Activated CD4-positive, alpha-beta T cell treated with anti-CD3 and anti-CD28 coated beads for 4 hours (primary cell): ENCODE measurements around the gene CDYL2.
"Not testable (repeated sequence)": the region's sequence is repeated elsewhere in the genome, so short reads cannot be mapped to it uniquely, and the experiment has no call there.

Source experiments
- DNase-seq, 2 donors: peaks; one replicate each; pipeline ENCODE4 v3.0.0-alpha.2; 2020

Gene CDYL2

DNA sequence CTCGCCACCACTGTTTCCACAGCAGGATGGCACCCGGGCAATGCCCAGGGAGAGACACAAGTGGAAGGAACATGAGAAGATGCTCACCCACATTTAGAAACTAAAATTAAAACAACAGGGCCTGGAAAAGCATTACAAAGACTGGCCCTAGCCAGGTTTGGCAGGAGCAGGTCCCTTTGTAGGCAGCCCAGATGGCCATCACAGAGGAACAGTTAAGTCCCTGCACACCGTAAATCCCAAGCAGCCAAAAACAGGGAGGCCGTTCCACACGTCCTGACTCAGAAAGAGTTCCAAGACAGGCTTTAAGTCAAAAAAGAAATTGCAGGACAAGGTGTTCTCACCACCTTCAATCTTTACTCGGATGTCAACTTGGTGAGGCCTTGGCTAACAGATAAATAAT lies 136.5 kb downstream of the CDYL2 start:
- DNase-seq, result no peak

DNA sequence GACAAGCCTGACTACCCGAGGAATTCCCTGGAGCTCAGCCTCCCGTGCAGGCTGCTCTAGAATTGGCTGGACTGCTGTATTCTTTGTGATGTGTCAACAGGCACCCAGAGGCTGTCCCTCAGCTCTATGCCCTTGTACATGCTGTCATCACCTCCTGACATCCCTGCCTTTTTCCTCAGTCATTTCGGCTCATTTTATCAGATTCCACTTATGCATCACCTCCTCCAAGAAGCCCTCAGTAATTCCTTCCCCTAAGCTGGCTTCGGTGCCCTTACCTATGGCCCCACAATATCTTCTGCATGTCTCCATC lies 137.2 kb downstream of the CDYL2 start:
- DNase-seq, result no peak

DNA sequence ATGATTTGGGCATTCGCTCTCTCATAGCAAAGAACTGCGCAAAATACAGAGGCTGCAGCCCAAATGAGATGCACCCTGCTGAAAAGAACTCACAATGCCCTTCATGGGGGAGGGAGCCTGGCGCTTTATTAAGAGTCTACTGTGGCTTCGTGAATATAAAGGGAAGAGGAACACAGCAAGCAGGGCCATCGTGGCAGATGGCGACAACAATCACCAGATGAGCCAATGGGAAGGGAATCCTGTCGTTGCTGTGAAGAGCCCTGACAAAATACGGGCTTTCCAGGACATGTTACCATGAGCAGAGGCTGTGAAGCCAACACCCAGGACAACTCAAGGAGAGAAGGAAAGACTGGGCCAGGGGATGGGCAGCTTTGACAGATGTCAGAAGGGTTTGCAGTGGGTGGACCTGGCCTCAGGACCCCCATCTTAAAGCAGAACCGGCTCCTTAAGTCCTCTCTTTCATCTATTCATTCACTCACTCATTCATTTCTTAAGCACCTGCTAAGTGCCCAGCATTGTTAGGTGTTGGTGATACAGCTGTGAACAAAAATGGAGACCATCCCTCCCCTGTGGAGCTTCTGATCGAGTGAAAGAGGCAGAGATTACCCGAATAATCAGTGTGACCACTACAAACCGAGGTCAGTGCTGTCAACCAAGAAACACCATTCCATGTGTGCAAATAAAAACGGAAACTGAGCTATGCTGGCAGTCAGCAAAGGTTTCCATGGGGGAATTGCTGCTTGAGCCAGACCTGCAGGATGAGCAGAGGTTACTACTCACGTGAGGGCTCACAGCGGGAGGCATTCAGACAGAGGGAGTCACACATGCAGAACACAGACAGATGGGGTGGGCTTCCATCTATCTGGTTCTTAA lies 137.8 kb downstream of the CDYL2 start:
- no peak for DNase-seq

DNA sequence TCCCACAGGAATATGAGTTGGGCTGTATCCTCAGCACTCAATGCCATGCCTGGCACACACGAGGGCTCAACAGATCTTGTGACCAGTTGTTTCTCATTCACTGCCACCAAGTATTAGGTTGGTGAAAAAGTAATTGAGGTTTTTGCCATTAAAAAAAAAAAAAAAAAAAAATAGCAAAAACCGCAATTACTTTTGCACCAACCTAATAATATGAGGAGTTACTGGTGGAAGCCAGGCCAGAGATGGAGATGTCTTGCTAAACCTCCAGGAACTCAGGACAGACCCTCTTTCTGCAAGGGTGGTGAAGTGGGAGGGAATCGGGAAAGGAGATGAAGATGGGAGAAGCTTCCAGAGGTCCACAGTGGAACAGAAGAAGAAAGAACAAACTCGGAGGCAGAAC lies 139.0 kb downstream of the CDYL2 start:
- no peak for DNase-seq

DNA sequence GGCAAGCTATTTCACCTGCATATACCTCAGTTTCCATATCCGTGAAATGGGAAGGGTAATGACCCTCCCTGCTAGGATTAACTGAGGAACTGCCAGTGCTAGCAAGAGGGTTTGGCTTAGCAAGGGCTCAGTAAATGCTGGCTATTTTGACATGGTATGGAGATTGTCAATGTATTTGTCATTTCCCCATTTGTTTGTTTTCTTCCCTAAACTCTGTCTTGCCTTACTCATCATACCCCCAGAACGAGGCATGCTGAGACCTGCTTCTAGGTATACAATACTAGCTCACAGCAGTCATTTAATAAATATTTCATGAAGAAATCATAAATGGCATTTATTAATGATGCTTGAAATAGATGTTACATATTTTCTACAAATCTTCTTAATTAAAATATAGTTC lies 139.6 kb downstream of the CDYL2 start:
- no peak for DNase-seq

DNA sequence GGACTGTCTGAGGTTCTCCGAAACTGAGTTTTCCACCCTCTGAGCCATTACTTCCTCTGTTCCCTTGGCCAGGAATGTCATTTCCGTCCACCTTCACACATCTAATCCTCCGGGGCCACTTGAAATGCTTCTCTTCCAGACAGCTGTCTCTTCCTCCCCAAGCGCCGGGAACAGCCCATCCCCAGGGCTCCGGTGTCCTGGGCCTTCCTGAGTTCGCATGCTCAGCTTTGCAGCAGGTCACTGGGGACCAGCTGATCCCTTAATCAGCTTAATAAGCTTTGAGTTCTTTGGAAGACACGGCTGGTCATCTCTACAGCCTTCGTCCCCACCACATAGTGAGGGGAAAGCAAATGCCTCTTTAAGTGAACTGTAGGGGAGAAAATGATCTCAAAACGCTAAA lies 140.2 kb downstream of the CDYL2 start:
- DNase-seq, result no peak

DNA sequence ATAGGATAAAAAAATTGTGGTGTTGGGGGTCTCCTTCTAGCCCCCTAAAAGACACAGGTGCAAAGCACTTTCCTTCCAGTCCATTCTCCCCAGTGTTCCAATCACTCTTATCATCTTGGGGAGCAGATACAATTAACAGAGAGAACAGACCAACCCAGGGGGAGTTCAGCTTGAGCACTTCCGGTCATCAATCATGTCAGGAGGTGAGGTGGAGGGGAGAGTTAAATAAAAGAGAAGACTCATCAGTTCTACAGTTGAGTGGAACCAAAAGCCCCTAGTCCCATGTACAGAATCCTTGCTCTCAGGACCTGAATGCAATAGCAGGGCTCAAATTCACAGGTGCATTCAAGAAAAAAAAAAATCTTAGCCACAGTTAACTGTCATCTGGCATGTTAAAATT lies 141.3 kb downstream of the CDYL2 start:
- DNase-seq, result no peak

DNA sequence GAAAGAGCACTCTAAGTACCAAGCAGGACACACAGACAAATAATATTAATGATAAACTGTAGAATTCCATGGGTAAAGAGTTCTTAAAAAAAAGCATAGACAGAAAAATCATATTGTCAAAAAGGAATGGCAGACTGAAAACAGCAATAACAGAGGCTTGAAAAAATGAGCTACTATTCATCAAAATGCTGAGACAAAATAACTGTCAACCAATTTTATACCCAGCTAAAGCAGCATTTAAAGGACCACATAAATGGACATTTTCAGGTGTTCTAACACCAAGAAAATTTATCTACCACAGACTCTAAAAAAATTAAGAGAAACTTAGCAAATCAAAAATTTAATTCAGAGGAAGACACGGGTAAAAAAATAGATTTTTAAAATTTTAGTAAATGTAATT lies 144.5 kb downstream of the CDYL2 start:
- DNase-seq, result no peak

DNA sequence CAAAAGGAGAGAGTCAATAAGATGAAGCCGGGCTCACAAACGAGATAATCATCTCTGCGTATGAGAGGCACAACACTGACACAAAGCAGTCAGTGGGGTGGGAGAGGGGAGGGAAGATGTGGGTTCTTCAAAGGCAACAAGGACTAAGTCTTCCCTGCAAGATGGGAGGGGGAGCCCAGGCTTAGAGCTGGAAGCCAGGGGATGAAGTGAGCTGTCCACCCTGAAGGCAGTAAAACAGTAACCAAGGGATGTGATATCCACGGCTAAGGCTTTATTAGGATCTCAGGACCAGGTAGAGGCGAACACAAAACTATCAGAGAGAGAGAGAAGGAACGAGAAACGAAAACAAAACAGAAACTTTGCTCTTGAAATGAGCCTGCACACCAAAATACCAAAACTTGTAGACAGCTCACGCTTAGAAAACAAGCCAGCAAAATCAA lies 147.7 kb downstream of the CDYL2 start:
- peak; percentile 7 to 19 for DNase-seq

DNA sequence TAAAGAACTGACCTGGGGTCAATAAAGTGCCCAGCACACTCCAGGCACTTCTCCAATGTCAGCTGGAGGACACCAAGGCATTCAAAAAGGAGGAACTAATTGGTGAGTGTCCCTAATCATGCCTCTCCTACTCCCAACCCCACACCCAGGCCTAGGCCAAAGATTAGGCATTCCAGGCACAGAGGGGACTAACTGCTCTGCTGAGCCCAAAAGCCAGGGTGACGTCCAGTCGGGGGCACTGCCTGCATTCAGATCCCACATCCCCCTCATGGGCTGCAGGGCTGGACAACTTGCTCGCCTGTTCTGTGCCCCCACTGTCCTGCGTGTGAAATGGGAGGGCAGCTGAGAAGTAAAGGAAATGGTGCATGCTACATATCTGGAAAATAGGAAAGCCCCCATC lies 148.2 kb downstream of the CDYL2 start:
- DNase-seq, result no peak

DNA sequence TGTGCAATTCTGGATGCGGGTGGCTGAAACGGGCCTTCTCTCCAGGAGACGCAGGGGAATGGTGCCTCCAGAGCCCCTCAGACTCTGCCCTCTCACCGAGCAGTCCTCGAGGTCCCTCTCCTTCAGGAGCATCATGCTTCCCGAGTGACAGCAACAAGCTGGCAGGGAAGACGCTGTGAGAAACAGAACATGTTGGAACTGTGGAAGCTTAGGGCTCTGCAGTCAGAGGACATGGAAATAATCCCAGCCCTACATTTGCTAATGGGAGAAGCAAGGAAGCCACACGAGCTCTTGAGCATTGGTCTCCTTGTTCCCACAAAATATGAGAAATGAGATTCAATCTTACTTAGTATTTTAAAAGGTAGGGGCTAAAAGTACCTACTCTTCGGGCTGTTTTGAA lies 148.6 kb downstream of the CDYL2 start:
- no peak for DNase-seq

DNA sequence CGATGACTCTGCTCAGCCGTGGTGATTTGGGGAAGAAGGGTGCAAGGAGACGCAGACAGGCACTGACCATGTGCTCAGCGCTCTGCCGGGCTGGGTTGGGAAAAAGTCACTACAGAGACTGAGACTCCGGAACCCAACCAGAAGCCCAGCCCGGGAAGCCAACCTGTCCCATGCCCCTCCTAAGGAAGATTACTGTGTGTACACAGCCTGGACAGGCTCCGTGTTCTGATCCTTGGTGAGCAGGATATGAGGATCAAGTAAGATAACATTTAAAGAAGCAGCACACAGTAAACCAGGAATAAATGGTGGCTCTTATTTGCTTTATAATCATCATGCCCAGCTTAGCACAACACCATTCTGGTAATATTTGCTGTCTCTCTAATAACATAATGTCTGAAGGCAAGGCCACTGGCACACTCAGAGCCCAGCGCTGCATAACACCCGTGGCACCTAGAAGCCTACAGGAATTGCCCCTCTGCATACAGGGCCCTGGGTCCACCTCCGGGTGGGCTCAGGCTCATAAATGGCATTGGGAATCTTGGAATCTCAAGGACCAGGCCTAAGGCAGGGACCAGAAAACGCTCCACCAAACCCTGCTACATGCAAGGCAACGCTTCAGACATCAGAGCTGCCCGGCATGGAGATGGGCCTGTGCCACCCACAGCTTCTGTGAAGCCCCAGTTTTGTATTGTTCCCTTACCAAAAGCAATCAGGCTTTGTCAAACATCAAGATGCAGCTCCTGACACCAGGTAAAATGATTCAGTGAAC lies 150.1 kb downstream of the CDYL2 start:
- no peak for DNase-seq

DNA sequence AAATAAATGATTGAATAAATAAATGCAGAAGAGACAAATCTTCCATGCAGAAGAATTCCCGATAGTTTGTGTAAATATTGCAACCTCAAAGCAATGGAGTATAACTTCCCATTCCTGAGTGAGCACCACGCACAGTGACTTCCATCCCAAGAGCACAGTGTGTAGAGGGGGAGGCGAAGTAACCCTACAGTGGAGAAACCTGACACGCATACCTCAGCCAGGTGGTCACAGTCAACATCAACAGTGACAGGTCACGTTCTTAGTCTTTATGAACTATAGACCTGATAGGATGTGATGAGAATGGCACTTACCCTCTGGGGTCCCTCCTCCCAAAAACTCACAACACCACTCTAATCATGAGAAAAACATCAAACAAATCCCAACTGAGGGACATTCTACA lies 152.0 kb downstream of the CDYL2 start:
- DNase-seq, result no peak

DNA sequence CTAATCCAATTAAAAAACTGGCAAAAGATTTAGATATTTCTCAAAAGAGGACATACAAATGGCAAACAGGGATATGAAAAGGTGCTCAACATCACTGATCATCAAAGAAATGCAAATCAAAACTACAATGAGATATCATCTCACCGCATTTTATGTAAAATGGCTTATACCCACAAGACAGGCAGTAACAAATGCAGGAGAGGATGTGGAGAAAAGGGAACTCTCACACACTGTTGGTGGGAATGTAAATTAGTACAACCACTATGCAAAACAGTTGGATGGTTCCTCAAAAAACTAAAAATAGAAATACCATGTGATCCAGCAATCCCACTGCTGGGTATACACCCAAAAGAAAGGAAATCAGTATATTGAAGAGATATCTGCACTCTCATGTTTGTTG lies 154.1 kb downstream of the CDYL2 start:
- not testable (repeated sequence) for DNase-seq

DNA sequence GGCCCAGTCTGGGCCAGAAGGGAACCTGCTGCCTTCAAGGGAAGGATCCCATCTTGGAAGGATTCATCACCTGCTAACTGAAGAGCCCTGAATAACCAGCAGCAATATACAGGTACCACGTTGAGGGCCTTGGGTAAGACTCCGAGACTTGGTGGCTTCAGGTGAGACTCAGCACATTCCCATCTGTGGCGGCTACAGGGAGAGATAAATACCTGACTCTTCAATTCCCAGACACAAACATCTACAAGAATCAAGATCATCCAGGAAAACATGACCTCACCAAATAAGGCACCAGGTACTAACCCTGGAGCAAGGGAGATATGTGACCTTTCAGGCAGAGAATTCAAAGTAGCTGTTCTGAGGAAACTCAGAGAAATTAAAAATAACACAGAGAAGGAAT lies 164.1 kb downstream of the CDYL2 start:
- no peak for DNase-seq

DNA sequence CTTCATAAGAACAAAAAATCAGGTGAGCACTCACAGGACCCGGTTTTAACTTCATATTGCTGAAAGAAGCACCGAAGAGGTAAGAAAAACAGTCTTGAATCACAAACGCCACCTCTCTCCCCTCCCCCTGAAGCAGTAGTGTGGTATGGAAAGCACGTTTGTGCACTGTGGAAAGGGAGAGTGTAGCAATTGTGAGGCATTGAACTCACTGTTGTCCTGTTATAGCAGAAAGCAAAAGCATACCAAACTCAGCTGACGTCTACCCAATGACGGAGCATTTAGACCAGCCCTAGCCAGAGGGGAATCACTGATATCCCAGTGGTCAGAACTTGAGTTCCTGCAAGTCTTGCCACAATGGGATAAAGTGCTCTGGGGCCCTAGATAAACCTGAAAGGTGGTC lies 164.8 kb downstream of the CDYL2 start:
- DNase-seq, result no peak

DNA sequence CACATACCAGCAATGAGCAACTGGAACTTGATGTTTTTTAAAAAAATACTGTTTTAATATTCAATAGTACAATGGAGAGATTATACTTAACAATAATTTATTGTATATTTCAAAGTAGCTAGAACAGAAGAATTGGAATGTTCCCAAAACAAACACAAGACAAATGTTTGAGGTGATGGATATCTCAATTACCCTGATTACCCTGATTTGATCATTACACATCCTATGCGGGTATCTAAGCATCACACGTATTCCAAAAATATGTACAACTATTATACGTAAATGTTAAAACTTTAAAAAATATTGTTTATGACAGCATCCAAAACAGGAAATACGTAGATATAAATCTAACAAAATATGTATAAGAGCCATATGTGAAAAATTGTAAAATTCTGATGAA lies 166.8 kb downstream of the CDYL2 start:
- no peak for DNase-seq

DNA sequence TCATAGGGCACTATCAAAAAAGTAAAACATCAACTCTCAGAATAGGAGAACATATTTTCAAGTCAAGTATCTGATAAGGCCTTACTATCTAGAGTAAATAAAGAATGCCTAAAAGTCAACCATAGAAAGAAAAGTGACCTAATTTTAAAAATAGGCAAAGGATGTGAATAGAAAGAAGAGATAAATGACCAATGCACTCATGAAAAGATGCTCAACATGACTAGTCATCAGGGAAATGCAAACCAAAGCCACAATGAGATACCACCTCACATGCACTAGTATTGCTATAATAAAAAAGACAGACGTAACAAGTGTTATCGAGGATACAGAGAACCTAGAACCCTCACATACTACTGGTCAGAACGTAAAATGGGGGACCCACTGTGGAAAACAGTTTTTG lies 172.8 kb downstream of the CDYL2 start:
- DNase-seq, result no peak

DNA sequence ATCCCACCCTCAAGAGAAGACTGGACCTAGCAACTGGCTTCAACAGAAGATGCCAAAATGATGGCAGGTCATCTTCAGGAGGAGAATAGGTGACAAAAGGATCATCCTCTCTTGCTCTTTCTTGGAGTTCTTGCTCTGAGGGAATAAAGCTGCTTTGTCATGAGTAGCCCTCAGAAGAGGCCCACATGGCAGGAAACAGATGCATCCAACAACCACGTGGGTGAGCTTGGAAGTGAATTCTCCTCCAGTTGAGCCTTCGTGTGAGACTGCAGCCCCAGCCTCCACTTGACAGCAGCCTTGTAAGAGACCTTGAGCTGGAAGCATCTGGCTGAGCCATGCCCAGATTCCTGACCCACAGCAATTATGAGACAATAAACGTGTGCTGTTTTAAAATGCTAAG lies 176.1 kb downstream of the CDYL2 start:
- no peak for DNase-seq

DNA sequence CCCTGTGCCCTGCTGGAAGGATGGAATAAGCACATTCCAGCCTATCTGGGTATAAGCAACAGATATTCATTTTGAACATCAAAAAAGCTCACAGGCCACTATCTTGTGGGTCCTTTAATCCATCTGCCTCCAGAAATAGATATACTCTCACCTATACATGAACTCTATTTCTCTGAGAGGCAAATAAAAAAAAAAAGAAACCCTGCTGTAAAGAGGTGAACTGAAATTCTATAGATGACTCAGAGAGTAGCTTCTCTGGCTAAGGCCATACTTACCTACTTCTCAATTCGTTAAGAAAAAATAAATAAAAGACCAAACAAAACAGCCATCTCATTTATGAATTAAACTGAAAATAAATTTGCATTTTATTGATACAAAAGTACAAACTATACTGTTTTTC lies 177.3 kb downstream of the CDYL2 start:
- no peak for DNase-seq

DNA sequence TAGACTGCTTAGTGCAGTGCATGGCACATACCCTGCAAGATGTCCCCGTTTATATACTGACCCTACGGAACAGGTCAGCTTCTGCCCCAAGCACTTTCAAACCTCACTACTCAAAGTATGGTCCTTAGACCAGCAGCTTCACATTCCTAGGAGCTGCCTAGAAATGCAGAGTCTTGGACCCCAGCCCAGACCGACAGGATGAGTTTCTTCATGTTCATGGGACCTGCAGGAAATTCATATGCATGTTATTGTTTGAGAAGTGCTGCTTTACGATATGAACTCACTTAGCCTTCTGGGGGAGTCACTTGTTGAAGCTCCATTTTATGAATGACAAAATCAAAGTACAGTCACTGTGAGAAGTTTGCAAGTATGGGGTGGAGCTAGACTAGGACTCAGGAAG lies 181.0 kb downstream of the CDYL2 start:
- DNase-seq, result no peak

DNA sequence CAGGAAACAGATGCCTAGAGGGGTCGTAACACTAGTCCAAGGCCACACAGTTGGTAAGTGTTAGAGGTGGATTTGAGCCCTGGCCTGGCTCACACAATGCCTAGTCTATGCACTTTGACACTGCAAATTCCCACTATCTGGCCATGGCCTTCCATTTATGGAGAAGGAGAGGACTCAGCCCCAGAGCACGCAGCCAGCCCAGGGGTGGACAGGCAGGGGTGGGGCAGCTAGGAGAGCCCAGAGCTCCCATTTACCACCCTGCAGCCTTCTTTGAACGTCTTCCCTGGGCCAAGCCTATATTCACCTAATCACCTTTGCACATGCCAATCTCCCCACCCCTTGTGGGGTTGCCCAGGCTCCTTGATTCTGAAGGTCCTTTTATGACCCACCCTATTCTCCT lies 182.4 kb downstream of the CDYL2 start:
- DNase-seq, result no peak

DNA sequence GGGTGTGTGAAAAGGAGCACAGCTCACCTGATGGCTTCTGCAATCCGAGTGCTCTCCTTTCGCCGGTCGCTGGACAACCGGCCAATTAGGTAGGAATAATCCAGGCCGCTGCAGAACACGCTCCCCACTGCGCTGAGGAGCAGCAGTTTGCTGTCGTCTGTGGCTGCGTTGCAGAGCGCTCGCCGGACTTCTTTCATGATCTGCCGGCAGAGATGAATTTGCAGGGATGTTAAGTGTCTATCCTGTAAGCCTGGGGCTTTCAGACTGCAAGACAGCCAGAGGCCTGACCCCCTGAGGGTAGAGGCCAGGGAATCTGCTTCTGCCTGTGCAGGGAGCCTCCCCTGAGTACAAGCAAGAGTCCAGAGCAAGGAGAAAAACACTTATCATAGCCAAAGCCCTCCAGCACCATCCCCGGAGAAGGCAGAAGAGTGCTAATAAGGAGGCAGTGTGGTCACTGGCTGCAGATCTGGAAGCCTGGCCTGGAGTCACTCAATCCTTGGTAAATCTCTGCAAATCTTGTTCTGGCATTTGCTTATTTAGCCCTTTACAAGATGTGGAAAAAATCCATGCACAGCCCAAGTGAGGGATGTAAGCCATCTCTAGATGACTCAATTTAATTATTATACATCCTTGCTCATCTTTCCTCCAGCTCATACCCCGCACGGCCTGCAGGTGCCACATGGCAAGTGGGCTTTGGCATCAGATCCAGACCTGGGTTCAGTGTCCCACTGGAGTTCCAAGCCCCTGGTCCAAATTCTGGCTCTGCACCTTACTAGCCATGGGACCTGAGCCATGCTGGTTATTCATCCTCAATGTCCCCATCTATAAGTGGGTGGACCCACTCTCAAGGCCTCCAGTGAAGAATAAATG lies 183.4 kb downstream of the CDYL2 start:
- DNase-seq, result no peak

DNA sequence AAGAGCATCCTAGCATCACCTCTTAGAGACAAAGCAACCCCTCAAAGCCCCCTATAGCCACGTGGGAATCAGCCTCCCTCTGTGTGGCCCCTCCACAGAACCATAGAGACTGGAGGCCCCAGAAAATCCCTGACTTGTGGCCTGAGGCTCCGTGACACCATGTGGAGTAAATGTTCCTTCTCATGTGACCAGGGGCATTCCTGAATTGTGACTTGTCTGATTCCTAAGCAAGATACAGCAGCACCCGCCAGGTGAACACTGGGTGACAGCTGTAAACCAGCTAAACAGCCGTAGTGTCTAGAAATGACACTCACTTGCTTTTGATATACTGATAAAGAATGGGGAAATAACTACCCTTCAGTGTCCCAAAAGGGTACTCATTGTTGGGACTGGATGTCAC lies 184.6 kb downstream of the CDYL2 start:
- DNase-seq, result no peak
